Measurements from ENCODE around the gene UQCR11. TPM values are rescaled to one million over a fixed set of nuclear protein-coding genes. Genes with fewer than 3 reads are reported as not detected.

Gene UQCR11
- total and polyA plus RNA-seq, 2 experiments from 2014 or later = 73.6 to 1,116 TPM

- H3K36me3 ChIP-seq = peaks cover 10% of the 10 kb centered on the region
- no peaks in the 10 kb centered on the region for H3K27me3 ChIP-seq
- peak overlapping the region; percentile 16 for H3K27ac ChIP-seq
- H3K4me1 ChIP-seq (ENCODE audit: low read depth) = peaks cover 4% of the 10 kb centered on the region
- DNase-seq (ENCODE audit: low read depth in 1 of 2, low spot score in 1 of 2) = no peak
- no peak overlapping the region for H3K4me3 ChIP-seq
- TF ChIP-seq CTCF (IDR thresholded peaks at IDR 0.05; ENCODE audit: low read depth, low read length) = no peak
- no peaks in the 10 kb centered on the region for H3K9me3 ChIP-seq (ENCODE audit: low read depth)
Observed at GRCh38 chr19:1609103-1609396, 3.8 kb upstream of the UQCR11 start.

DNA sequence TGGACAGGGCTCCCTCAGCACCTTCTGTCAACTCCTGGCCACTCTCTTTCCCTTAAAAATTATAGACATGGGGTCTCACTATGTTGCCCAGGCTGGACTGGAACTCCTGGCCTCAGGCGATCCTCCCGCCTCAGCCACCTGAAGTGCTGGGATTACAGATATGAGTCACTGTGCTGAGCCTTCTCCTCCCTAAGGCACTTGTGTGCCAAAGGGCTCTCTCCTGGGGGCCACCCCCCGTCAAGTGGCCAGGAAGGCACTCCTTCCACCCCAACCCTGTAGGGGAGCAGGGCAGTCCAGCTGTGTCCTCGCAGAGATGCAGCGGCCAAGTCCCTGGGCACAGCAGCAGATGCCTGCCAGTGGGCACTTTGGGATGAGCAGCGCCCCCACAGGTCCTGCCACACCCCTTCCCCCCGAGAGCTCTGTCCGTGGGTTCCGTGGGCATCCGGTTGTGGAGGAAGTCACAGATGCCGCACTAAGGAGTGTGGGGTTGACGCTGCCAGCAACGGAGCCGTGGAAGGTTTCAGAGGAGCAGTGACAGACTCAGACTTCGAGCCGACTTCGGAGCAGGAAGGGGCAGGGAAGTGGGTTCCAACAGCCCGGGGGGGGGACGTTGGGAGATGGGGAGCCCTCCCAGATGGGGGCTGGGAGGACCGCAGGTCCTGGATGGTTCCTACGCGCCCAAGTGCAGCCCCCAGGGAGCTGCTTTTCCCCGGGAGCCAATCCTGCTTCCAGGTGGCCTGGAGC lies 3.3 kb upstream of the UQCR11 start:
- Histone ChIP-seq H3K9me3 (ENCODE audit: low read depth) (no peaks in the 10 kb centered on the region), H3K36me3 (peaks cover 9% of the 10 kb centered on the region), H3K4me1 (ENCODE audit: low read depth) (peaks cover 4% of the 10 kb centered on the region), H3K27ac (no peak overlapping the region), H3K27me3 (no peaks in the 10 kb centered on the region), H3K4me3 (no peak overlapping the region)
- DNase-seq (ENCODE audit: low read depth in 1 of 2, low spot score in 1 of 2) = no peak
- TF ChIP-seq CTCF (IDR thresholded peaks at IDR 0.05; ENCODE audit: low read depth, low read length) = no peak

GRCh38 chr19:1606138-1606651 lies 933 bp upstream of the UQCR11 start:
- Histone ChIP-seq H3K36me3 (peaks cover 3% of the 10 kb centered on the region), H3K9me3 (ENCODE audit: low read depth) (no peaks in the 10 kb centered on the region), H3K27ac (peak overlapping the region; percentile 86), H3K27me3 (no peaks in the 10 kb centered on the region), H3K4me3 (peak overlapping the region; percentile 86), H3K4me1 (ENCODE audit: low read depth) (peaks cover 4% of the 10 kb centered on the region)
- no peak for TF ChIP-seq CTCF (IDR thresholded peaks at IDR 0.05; ENCODE audit: low read depth, low read length)
- no peak for DNase-seq (ENCODE audit: low read depth in 1 of 2, low spot score in 1 of 2)

- H3K27me3 ChIP-seq = no peaks in the 10 kb centered on the region
- TF ChIP-seq CTCF (IDR thresholded peaks at IDR 0.05; ENCODE audit: low read depth, low read length) = no peak
Observed at GRCh38 chr19:1602091-1602707, 3.1 kb downstream of the UQCR11 start.

GRCh38 chr19:1601613-1602064 lies 3.6 kb downstream of the UQCR11 start:
- H3K36me3 ChIP-seq = peaks cover 16% of the 10 kb centered on the region
- H3K9me3 ChIP-seq (ENCODE audit: low read depth) = no peaks in the 10 kb centered on the region
- no peak overlapping the region for H3K27ac ChIP-seq
- no peak for DNase-seq (ENCODE audit: low read depth in 1 of 2, low spot score in 1 of 2)
- H3K4me3 ChIP-seq = no peak overlapping the region
- peaks cover 4% of the 10 kb centered on the region for H3K4me1 ChIP-seq (ENCODE audit: low read depth)
- TF ChIP-seq CTCF (IDR thresholded peaks at IDR 0.05; ENCODE audit: low read depth, low read length) = peak; percentile 16
- no peaks in the 10 kb centered on the region for H3K27me3 ChIP-seq

More at GRCh38 chr19:1602091-1602707, 3.1 kb downstream of the UQCR11 start:
- Histone ChIP-seq H3K4me3 (no peak overlapping the region), H3K9me3 (ENCODE audit: low read depth) (no peaks in the 10 kb centered on the region), H3K27ac (no peak overlapping the region), H3K4me1 (ENCODE audit: low read depth) (peaks cover 4% of the 10 kb centered on the region), H3K36me3 (peaks cover 10% of the 10 kb centered on the region)
- DNase-seq (ENCODE audit: low read depth in 1 of 2, low spot score in 1 of 2) = no peak
